ELF-1 (cell line): ENCODE results near the gene UMOD.

ENCODE experiments used
- DNase-seq: peaks from one replicate; pipeline ENCODE4 v3.0.0-alpha.2; 2016; ENCODE audit warnings: low read depth, low spot score

The UMOD gene

GRCh38 chr16:20352615-20353014 is at the start of gene UMOD:
TSS of gene UMOD (minus strand) at chr16:20352715. CDS start at chr16:20350737, 1,978 bp downstream.
- no peak for DNase-seq

- DNase-seq, result peak; percentile 15
Measured at GRCh38 chr16:20401475-20402016, 49.0 kb upstream of the UMOD start.

- no peak for DNase-seq
Measured at GRCh38 chr16:20401066-20401465, 48.6 kb upstream of the UMOD start.

- DNase-seq, result no peak
Measured at GRCh38 chr16:20399185-20399584, 46.7 kb upstream of the UMOD start.

- DNase-seq, result no peak
Measured at GRCh38 chr16:20398603-20399002, 46.1 kb upstream of the UMOD start.

- DNase-seq, result no peak
Measured at GRCh38 chr16:20397468-20398074, 45.1 kb upstream of the UMOD start.

GRCh38 chr16:20396846-20397467 is 44.4 kb upstream of the UMOD start:
- DNase-seq, result no peak

- no peak for DNase-seq
Measured at GRCh38 chr16:20395946-20396345, 43.4 kb upstream of the UMOD start.

GRCh38 chr16:20393801-20394577 is 41.5 kb upstream of the UMOD start:
- no peak for DNase-seq

- DNase-seq, result no peak
Measured at GRCh38 chr16:20391045-20391444, 38.5 kb upstream of the UMOD start.

GRCh38 chr16:20388854-20389253 is 36.3 kb upstream of the UMOD start:
- DNase-seq, result no peak

- DNase-seq, result no peak
Measured at GRCh38 chr16:20387978-20388377, 35.5 kb upstream of the UMOD start.

GRCh38 chr16:20385844-20386832 is 33.6 kb upstream of the UMOD start:
- peak; percentile 67 for DNase-seq

GRCh38 chr16:20383106-20384029 is 30.9 kb upstream of the UMOD start:
- peak; percentile 86 for DNase-seq

- DNase-seq, result no peak
Measured at GRCh38 chr16:20382202-20382948, 29.9 kb upstream of the UMOD start.

GRCh38 chr16:20380782-20381181 is 28.3 kb upstream of the UMOD start:
- DNase-seq, result no peak

GRCh38 chr16:20377181-20377580 is 24.7 kb upstream of the UMOD start:
- DNase-seq, result no peak

- no peak for DNase-seq
Measured at GRCh38 chr16:20372701-20373100, 20.2 kb upstream of the UMOD start.

- no peak for DNase-seq
Measured at GRCh38 chr16:20369452-20370054, 17.0 kb upstream of the UMOD start.
